Measurements from ENCODE around the gene OGT. TPM values are rescaled to one million over a fixed set of nuclear protein-coding genes. Genes with fewer than 3 reads are reported as not detected.
"Not testable (repeated sequence)": the region's sequence is repeated elsewhere in the genome, so short reads cannot be mapped to it uniquely, and the experiment has no call there.

Gene OGT
- total RNA-seq, 1 donor from 2014 or later: 154 TPM

DNA sequence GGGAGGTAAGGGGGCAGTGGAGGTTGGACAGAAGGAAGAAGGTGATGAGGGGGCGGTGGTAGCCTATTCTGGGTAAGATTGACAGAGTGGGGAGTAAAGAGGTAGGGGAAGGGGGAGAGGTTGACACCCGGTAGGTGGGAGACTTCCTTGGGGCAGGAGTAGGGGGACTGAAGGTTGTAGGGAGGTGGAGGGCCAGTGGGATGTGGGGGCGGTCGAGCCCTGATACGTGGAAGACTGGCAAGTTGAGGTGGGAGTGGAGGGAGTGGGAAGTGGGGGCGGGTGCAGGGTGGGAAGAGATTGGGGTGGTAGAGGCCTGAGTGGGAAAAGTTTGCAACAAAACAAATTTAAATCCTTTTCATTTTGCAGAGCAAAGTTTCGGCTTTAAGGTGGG, 47.1 kb downstream of the OGT start:
- DNase-seq (ENCODE audit: low read depth): no peak

DNA sequence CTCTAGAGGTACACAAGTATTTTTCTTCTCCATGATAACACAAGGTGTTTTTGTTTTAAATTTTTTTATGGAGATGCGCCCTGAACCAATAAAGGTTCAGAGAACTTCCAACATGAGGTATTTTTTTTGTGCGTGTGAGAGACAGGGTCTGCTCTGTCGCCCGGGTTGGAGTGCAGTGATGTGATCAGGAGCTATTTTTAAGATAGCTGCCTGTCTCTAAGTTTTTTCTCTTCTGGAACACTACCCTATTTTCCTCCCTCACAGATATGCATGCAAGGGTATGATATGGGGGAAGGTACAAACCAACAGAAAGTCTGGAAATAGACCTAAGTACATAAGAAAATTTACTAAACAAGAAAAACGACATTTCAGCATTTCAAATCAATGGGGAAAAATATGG, 48.3 kb downstream of the OGT start:
- DNase-seq (ENCODE audit: low read depth): peak; percentile 8

DNA sequence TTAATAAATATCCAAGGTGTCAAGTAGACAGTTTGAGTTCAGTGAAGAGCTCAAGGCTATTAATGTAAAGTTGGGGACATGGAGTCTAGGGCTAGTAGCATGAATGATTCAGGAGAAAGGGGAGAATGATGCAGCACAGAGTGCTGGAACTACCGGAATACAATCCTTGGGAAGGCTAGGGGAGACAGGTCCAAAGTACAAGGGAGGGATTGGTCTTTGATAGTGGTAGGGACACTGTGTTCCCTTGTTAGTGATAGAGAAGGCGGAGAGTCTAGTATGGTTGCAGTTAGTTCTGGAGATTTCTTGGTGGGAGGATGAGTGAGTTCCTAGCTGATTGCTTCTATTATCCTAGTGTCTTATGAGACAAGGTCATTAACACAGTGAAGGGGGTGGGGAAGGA, 54.0 kb downstream of the OGT start:
- DNase-seq (ENCODE audit: low read depth): no peak

DNA sequence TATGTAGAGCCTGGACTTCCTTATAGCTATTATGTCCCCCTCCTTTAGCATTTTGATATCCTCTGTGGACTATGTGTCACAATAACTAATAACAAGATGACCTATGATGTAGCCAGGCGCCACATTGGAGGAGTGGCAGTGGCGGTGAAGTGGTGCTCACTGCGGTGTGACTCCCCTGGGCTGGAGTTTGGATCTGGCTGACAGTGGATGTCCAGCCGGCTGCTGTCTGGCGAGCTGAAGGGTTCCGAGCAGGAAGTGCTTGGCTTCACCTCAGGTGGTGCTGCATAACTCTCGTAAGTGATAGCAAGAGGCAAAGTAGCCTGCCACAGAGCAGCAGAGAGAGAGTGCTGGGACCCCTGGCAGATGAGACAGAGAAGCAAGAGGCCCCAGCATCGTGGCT, 60.3 kb downstream of the OGT start:
- DNase-seq (ENCODE audit: low read depth): not testable (repeated sequence)

- DNase-seq (ENCODE audit: low read depth): no peak
These were observed 67.1 kb downstream of the OGT start for GRCh38 chrX:71599965-71600364.

- no peak for DNase-seq (ENCODE audit: low read depth)
These were observed 70.7 kb downstream of the OGT start for GRCh38 chrX:71603618-71604017.

- DNase-seq (ENCODE audit: low read depth): peak; percentile 15
These were observed 71.2 kb downstream of the OGT start for GRCh38 chrX:71604141-71604540.

- no peak for DNase-seq (ENCODE audit: low read depth)
These were observed 72.1 kb downstream of the OGT start for GRCh38 chrX:71604796-71605568.

DNA sequence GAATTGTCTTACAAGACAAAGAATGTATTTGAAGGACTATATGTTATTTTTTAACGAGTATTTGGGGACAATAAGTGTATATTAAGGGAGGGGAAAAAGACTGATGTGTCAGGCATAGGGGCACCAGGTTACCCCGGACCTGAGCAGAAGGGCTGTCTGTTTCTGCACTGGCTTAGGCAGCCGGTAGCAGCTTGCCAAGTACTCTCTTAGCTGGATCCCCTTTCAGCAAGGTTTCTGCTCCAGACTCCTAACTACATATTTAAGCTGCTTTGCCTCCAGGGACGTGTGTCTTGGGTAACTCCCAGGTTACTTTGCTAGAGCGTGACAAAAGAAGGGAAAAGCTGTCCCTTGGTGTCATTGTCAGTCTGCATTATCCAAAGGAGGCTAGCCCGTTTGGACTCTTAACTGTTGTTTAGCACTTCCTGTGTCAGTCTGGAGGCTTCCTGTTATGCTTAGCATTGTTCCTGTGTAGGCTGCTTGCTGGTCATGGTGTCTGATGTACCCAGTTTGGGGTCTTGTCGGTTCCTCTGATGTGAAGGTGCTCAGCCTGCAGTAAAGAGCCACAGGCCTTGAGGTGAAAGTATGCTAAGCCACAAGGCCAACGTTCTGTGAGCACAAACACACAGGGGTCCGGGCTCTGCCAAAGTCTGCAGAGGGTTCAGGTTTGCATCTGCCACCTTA, 73.8 kb downstream of the OGT start:
- DNase-seq (ENCODE audit: low read depth): no peak

DNA sequence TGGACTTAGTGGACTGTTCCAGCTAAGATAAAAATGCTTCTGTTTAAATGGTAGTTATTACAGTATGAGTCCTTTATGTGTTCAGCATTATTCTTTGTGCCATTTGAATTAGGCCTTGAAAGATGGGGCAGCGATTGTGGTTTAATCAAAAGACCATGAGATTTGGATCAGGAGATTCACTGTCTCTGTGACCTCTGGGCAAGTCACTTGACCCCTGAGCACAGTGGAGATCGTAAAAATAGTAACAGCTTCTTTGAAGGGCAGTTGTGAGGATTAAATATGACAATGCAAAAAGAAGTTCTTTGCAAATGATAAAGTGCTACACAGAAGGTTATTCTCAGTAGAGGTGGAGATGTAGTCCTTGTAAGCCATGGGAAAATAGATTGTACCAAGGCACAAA, 74.6 kb downstream of the OGT start:
- DNase-seq (ENCODE audit: low read depth): no peak

GRCh38 chrX:71609095-71609750, 76.3 kb downstream of the OGT start:
- DNase-seq (ENCODE audit: low read depth): no peak

- DNase-seq (ENCODE audit: low read depth): not testable (repeated sequence)
These were observed 78.8 kb downstream of the OGT start for GRCh38 chrX:71611736-71612135.

- no peak for DNase-seq (ENCODE audit: low read depth)
These were observed 79.4 kb downstream of the OGT start for GRCh38 chrX:71612256-71612655.

GRCh38 chrX:71615056-71615455, 82.2 kb downstream of the OGT start:
- no peak for DNase-seq (ENCODE audit: low read depth)

DNA sequence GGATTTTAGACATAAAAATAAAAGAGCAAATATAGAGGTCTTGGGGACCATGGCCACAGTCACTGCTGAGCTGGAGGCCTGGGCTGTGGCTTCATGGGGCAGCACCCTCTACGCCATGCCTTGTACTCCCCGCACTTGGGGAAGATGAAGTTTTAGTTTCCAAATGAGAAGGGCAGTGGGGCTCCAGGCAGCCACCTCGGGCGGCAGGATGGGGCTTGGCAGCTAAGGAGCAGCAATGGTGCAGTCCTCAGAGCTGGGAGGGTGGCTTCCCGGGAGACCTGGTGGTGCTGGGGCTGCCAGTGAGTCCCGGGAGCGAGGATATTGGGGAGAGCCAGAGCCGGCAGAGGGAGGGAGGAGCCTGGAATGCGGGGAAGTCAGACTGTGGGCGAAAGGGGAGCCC, 83.0 kb downstream of the OGT start:
- no peak for DNase-seq (ENCODE audit: low read depth)

DNA sequence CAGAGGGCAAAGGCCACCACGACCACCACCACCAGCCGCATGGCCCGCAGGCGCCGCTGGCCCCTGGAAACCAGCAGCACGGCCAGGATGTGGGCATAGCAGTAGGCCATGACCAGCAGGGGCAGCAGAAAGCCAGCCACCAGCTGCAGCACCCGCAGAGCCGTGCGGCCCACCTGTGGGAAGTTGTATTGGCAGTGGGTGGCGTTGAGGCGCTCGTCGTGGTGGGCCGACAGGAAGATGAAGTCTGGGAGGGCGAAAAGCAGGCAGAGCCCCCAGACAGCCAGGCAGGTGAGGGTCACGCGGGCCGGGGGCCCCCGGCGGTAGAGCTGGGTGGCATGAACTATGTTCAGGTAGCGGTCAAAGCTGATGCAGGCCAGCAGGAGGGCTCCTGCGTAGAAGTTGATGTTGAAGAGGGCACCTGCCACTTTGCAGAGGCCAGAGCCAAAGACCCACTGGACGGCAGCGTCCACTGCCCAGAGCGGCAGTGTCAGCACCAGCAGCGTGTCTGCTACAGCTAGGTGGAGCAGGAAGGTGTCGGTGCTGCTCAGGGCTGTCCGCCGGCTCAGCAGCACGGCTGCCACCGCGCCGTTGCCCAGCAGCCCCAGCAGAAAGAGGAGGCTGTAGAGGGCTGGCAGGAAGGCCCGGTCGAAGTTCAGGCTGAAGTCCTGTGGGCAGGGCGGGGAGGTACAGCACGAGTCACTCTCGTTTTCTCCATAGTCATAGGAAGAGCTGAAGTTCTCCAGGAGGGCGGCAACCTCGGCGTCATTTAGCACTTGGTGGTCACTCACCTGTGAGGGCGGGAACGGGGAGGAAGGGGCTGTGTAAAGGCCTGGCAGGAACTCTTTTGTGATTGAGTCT, 84.0 kb downstream of the OGT start:
- DNase-seq (ENCODE audit: low read depth): no peak

DNA sequence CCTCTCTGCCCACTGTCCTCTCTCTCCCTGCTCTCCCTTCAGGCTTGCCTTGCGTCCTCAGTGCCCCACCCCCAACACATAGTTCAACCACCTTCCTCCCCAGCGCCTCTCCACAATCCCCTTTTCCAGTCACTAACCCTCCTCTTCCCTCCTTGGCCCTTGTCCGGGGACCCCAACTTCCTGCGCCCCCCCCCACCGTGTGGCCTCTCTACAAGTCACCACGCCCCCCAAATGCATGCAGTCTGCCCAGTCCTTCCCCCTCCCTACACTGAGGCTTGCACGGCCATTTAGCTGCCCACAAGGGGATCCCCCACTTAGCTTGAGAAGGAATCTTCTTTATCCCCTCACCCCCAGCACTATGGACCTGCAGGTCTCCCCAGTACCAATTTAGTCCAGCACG, 84.8 kb downstream of the OGT start:
- no peak for DNase-seq (ENCODE audit: low read depth)

GRCh38 chrX:71618303-71618721, 85.4 kb downstream of the OGT start, which contains the start of gene CXCR3:
Gene CXCR3, minus strand, starts transcription at chrX:71618511. Its CDS starts 62 bp downstream, at chrX:71618449.
- peak; percentile 65 for DNase-seq (ENCODE audit: low read depth)

- DNase-seq (ENCODE audit: low read depth): no peak
These were observed 85.9 kb downstream of the OGT start for GRCh38 chrX:71618787-71619186.

- DNase-seq (ENCODE audit: low read depth): no peak
These were observed 86.3 kb downstream of the OGT start for GRCh38 chrX:71619193-71619592.

DNA sequence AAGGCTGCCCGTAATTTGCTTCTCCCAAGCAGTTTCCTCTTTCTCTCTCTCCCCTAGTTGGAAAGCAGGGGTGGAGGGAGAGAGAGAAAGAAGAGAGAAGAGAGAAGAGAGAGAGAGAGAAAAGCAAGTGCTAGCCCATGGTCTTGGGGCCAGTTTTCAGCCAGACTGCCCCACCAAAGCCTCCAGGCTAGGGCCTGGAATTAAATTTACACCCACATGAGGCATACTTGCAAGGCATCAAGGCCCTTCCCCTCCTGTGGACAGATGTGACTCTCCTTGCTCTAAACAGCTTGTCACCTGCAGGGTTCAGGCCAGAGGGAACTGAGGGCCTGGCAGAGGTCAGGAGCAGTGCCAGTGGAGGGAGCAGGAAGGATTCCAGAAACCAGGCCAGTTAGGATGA, 87.1 kb downstream of the OGT start:
- DNase-seq (ENCODE audit: low read depth): no peak

Measured in myocyte (in vitro differentiated cells).